Measurements from ENCODE around the gene GREB1.

DNA sequence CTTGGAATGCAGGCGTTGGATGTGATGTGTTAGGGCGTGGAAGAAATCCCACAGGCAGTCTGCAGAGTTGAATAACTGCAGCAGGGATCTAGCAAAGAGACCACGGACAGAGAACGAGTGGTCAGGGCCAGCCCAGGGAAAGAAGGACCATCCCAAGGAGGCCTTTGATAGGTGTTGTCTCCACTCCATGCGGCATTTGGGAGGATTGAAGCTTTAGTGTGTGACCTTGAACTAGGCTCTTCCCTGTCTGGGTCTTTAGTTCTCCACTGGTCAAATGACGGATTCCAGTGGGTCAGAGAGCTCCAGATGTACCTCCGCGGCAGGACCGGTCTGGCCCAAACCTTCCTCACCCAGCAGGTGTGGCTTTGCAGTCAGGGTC, 18.4 kb downstream of the GREB1 start:
- TF ChIP-seq CTCF (IDR thresholded peaks at IDR 0.05; ENCODE audit: insufficient read depth, low read length, poor library complexity, severe bottlenecking), result no peak
- no peak for TF ChIP-seq EZH2phosphoT487 (conservative IDR thresholded peaks at IDR 0.05; ENCODE audit: low read length)
